Glomerular visceral epithelial cell (primary cell): Measurements from ENCODE around the gene SLC12A3.
A peak's percentile ranks its signal among the peaks of the same experiment; 100 is the strongest.

Experiments
- DNase-seq: peaks from one replicate; pipeline ENCODE4 v3.0.0-alpha.2; 2016; ENCODE audit errors: extremely low spot score

The SLC12A3 gene

GRCh38 chr16:56848029-56848936 is 16.7 kb upstream of the SLC12A3 start:
- peak; percentile 68 for DNase-seq

GRCh38 chr16:56848955-56849689 is 15.9 kb upstream of the SLC12A3 start:
- peak; percentile 83 for DNase-seq

GRCh38 chr16:56849690-56850680 is 15.0 kb upstream of the SLC12A3 start:
- peak; percentile 70 for DNase-seq

- no peak for DNase-seq
These were observed 13.2 kb upstream of the SLC12A3 start for GRCh38 chr16:56851671-56852400.

GRCh38 chr16:56852401-56852730 is 12.6 kb upstream of the SLC12A3 start:
- no peak for DNase-seq

GRCh38 chr16:56852968-56853367 is 12.0 kb upstream of the SLC12A3 start:
- DNase-seq: no peak

GRCh38 chr16:56855201-56855600 is 9.8 kb upstream of the SLC12A3 start:
- no peak for DNase-seq

GRCh38 chr16:56855946-56856345 is 9.1 kb upstream of the SLC12A3 start:
- DNase-seq: no peak

GRCh38 chr16:56856876-56857447 is 8.0 kb upstream of the SLC12A3 start:
- DNase-seq: no peak

- no peak for DNase-seq
These were observed 6.6 kb upstream of the SLC12A3 start for GRCh38 chr16:56858374-56858773.

GRCh38 chr16:56859636-56860035 is 5.4 kb upstream of the SLC12A3 start:
- DNase-seq: no peak

GRCh38 chr16:56860226-56861020 is 4.6 kb upstream of the SLC12A3 start:
- no peak for DNase-seq

GRCh38 chr16:56861092-56861610 is 3.9 kb upstream of the SLC12A3 start:
- DNase-seq: no peak

GRCh38 chr16:56861756-56862155 is 3.3 kb upstream of the SLC12A3 start:
- DNase-seq: no peak

- no peak for DNase-seq
These were observed 2.2 kb upstream of the SLC12A3 start for GRCh38 chr16:56862776-56863175.

GRCh38 chr16:56865394-56866062 is 521 bp downstream of the SLC12A3 start:
- no peak for DNase-seq

GRCh38 chr16:56866955-56867830 is 2.2 kb downstream of the SLC12A3 start:
- DNase-seq: peak; percentile 59

- no peak for DNase-seq
These were observed 3.2 kb downstream of the SLC12A3 start for GRCh38 chr16:56868175-56868574.
